ENCODE data around the gene MT1A. TPM values are rescaled to one million over a fixed set of nuclear protein-coding genes. Genes with fewer than 3 reads are reported as not detected.

The MT1A gene
- total and polyA plus RNA-seq, 4 donors: 1.1 to 438 (median 51.5) TPM

DNA sequence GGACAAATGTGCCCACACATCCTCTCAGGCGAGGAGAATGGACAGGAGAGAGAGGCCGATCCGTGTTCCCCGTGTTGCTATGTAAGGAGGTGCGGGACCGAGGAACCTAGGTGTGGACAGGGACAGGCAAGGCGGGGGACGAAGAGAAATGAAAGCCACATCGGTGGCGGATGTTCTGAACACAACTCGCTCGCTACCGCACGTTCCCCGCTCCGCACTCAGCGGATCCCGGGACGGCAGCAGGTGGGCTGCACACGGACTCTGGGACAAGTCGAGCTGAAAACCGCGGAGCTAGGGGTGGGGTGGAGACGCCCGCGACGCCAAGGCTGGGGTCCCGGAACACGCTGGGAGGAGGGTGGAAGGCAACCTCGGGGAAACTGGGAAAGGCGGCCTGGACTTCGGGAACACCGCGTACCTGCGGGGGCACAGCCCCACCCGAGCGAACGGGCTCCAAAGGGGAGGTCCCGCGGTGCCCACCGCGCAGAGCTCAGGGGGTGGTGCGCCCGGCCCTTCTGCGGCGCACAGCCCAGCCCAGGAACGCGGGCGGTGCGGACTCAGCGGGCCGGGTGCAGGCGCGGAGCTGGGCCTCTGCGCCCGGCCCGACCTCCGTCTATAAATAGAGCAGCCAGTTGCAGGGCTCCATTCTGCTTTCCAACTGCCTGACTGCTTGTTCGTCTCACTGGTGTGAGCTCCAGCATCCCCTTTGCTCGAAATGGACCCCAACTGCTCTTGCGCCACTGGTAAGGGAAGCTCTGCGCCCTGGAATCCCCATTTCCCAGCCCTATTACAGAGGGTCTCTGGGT is 13.1 kb upstream of the MT1A start, which contains the start of gene MT1E:
Gene MT1E, plus strand, starts transcription at position 642 of the 803 bp plus-strand sequence. Its CDS starts 71 bp downstream, at position 713.
- peak; percentile 90 for ATAC-seq (ENCODE audit: insufficient read depth, low FRiP score)

DNA sequence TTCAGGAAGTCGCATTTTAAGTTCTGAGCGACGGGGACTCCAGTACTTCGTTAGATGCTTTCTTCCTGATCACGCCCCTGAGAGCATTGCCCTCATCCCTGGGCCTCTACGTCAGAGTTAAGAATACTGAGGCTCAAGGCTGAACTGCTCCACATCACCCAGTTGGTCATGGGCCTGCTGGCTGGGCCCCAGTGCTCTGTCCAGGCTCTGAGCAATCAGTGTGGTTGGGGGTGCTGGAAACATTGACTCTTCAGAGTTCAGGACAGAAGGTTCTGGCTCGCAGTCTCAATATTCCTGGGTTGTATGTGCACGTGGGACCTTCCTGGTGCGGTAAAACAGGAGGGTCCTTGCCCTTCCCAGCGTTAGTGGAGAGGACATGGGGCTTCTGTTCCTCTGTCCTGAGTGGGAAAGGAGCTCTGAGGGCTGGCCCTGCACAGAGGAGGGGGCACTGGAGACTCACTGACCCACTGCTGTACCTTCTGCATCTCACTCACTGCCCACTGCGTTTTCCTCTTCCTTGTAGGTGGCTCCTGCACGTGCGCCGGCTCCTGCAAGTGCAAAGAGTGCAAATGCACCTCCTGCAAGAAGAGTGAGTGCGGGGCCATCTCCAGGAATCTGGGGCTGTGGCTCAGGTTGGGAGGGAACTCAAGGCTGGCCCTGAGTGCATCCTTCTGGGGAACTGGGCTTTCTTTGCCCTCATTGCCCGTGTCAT is 12.4 kb upstream of the MT1A start:
- DNase-seq: no peak
- Histone ChIP-seq H3K9ac (ENCODE audit: insufficient read depth in 1 of 2, low read length in 2 of 2) (no peak overlapping the region), H3K4me1 (ENCODE audit: control insufficient read depth in 5 of 5, insufficient read depth in 5 of 5, low read length in 5 of 5) (peaks cover 0 to 13% (median 0%) of the 10 kb centered on the region in 5 donors), H3K9me3 (ENCODE audit: control insufficient read depth in 4 of 4, insufficient read depth in 3 of 4, low read length in 3 of 4) (peaks cover 0 to 1% (median 0%) of the 10 kb centered on the region in 4 donors), H3K36me3 (ENCODE audit: control insufficient read depth in 4 of 4, insufficient read depth in 4 of 4, low read length in 4 of 4) (no peaks in the 10 kb centered on the region), H3K4me3 (peak overlapping the region; percentile 55), H3K27me3 (ENCODE audit: control insufficient read depth in 3 of 3, insufficient read depth in 3 of 3, low read length in 2 of 3) (peaks cover 0 to 32% (median 17%) of the 10 kb centered on the region in 3 donors), H3K27ac (ENCODE audit: low read depth in 1 of 2, low read length in 1 of 2) (peak overlapping the region; percentile 91 to 94)
- TF ChIP-seq, protein P1, sequence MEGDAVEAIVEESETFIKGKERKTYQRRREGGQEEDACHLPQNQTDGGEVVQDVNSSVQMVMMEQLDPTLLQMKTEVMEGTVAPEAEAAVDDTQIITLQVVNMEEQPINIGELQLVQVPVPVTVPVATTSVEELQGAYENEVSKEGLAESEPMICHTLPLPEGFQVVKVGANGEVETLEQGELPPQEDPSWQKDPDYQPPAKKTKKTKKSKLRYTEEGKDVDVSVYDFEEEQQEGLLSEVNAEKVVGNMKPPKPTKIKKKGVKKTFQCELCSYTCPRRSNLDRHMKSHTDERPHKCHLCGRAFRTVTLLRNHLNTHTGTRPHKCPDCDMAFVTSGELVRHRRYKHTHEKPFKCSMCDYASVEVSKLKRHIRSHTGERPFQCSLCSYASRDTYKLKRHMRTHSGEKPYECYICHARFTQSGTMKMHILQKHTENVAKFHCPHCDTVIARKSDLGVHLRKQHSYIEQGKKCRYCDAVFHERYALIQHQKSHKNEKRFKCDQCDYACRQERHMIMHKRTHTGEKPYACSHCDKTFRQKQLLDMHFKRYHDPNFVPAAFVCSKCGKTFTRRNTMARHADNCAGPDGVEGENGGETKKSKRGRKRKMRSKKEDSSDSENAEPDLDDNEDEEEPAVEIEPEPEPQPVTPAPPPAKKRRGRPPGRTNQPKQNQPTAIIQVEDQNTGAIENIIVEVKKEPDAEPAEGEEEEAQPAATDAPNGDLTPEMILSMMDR (IDR thresholded peaks at IDR 0.05; ENCODE audit: control extremely low read depth, extremely low read depth): no peak
- 22 to 25% methylated on average over 16 of the region's 16 CpGs for WGBS, 2 donors
- peak; percentile 8 for ATAC-seq (ENCODE audit: insufficient read depth, low FRiP score)

More for the DNA sequence above, 13.1 kb upstream of the MT1A start, which contains the start of gene MT1E:
- Histone ChIP-seq H3K36me3 (ENCODE audit: control insufficient read depth in 4 of 4, insufficient read depth in 4 of 4, low read length in 4 of 4) (no peaks in the 10 kb centered on the region), H3K4me3 (peak within 1 kb of the TSS; percentile 55), H3K27me3 (ENCODE audit: control insufficient read depth in 3 of 3, insufficient read depth in 3 of 3, low read length in 2 of 3) (peaks cover 0 to 32% (median 13%) of the 10 kb centered on the region in 3 donors), H3K4me1 (ENCODE audit: control insufficient read depth in 5 of 5, insufficient read depth in 5 of 5, low read length in 5 of 5) (peaks cover 0 to 13% (median 0%) of the 10 kb centered on the region in 5 donors), H3K27ac (ENCODE audit: low read depth in 1 of 2, low read length in 1 of 2) (peak within 1 kb of the TSS; percentile 91 to 94), H3K9me3 (ENCODE audit: control insufficient read depth in 4 of 4, insufficient read depth in 3 of 4, low read length in 3 of 4) (peaks cover 0 to 1% (median 0%) of the 10 kb centered on the region in 4 donors), H3K9ac (ENCODE audit: insufficient read depth in 1 of 2, low read length in 2 of 2) (peak within 1 kb of the TSS; percentile 0 to 77)
- DNase-seq: peak; percentile 62 to 81 (median 67)
- 1 to 2% methylated on average over 62 of the region's 62 CpGs for WGBS, 2 donors
- TF ChIP-seq, protein P1 (IDR thresholded peaks at IDR 0.05; ENCODE audit: control extremely low read depth, extremely low read depth): no peak

DNA sequence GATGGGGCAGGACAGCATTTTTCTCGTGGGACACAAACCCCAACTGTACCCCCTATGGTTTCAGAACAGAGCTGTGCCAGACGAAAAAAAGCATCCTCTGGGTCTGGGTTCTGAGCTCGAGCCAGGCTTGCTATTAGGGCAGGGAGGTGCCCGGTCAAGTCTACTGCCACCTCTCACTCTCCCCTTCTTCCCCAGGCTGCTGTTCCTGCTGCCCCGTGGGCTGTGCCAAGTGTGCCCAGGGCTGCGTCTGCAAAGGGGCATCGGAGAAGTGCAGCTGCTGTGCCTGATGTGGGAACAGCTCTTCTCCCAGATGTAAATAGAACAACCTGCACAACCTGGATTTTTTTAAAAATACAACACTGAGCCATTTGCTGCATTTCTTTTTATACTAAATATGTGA is 11.8 kb upstream of the MT1A start:
- Histone ChIP-seq H3K9me3 (ENCODE audit: control insufficient read depth in 4 of 4, insufficient read depth in 3 of 4, low read length in 3 of 4) (peaks cover 0 to 1% (median 0%) of the 10 kb centered on the region in 4 donors), H3K27me3 (ENCODE audit: control insufficient read depth in 3 of 3, insufficient read depth in 3 of 3, low read length in 2 of 3) (peaks cover 0 to 34% (median 22%) of the 10 kb centered on the region in 3 donors), H3K4me3 (peak overlapping the region; percentile 55), H3K9ac (ENCODE audit: insufficient read depth in 1 of 2, low read length in 2 of 2) (no peak overlapping the region), H3K36me3 (ENCODE audit: control insufficient read depth in 4 of 4, insufficient read depth in 4 of 4, low read length in 4 of 4) (no peaks in the 10 kb centered on the region), H3K4me1 (ENCODE audit: control insufficient read depth in 5 of 5, insufficient read depth in 5 of 5, low read length in 5 of 5) (peaks cover 0 to 13% (median 0%) of the 10 kb centered on the region in 5 donors), H3K27ac (ENCODE audit: low read depth in 1 of 2, low read length in 1 of 2) (peak overlapping the region; percentile 91 to 94)
- DNase-seq (no peak), ATAC-seq (ENCODE audit: insufficient read depth, low FRiP score) (no peak)
- TF ChIP-seq, protein P1 (IDR thresholded peaks at IDR 0.05; ENCODE audit: control extremely low read depth, extremely low read depth): no peak
- 52 to 61% methylated on average over 7 of the region's 7 CpGs for WGBS, 2 donors
